Measurements from ENCODE around the gene APMAP.

GRCh38 chr20:25033924-25034300 lies 41.4 kb upstream of the APMAP start:
- no peak for TF ChIP-seq POLR2A (IDR thresholded peaks at IDR 0.05)
- no peak for TF ChIP-seq CTCF (IDR thresholded peaks at IDR 0.05)
